ENCODE results near the gene CYB5A. TPM values are rescaled to one million over a fixed set of nuclear protein-coding genes. Genes with fewer than 3 reads are reported as not detected.
"Not testable (repeated sequence)": the region's sequence is repeated elsewhere in the genome, so short reads cannot be mapped to it uniquely, and the experiment has no call there.

The CYB5A gene
- total and polyA plus RNA-seq, 2 experiments from 2014 or later, result 273 to 457 TPM

- peaks cover 6% of the 10 kb centered on the region for H3K4me1 ChIP-seq (ENCODE audit: insufficient read depth)
- no peak overlapping the region for H3K27ac ChIP-seq
- H3K79me2 ChIP-seq, result no peaks in the 10 kb centered on the region
- no peaks in the 10 kb centered on the region for H4K20me1 ChIP-seq (ENCODE audit: insufficient read depth, poor library complexity, severe bottlenecking)
- H3K9me3 ChIP-seq (ENCODE audit: low read depth), result no peaks in the 10 kb centered on the region
- 73% methylated on average over 3 of the region's 3 CpGs for WGBS (ENCODE audit: low lambda C conversion rate, missing lambda C conversion rate)
- DNase-seq (ENCODE audit: low spot score), result no peak
- H3K4me2 ChIP-seq, result no peak overlapping the region
- H3K9me2 ChIP-seq (replicated peaks; ENCODE audit: insufficient read depth), result no peaks in the 10 kb centered on the region
- H3K4me3 ChIP-seq, result no peak overlapping the region
- no peaks in the 10 kb centered on the region for H3K36me3 ChIP-seq (replicated peaks; ENCODE audit: insufficient read depth, low read depth)
- no peak for TF ChIP-seq CTCF (IDR thresholded peaks at IDR 0.05; ENCODE audit: poor library complexity)
- no peak for TF ChIP-seq EZH2 (IDR thresholded peaks at IDR 0.05; ENCODE audit: borderline replicate concordance)
- no peak for TF ChIP-seq EZH2phosphoT487 (IDR thresholded peaks at IDR 0.05; ENCODE audit: low read depth, severe bottlenecking, unreplicated experiment)
- no peaks in the 10 kb centered on the region for H3K27me3 ChIP-seq
- no peak overlapping the region for H2AFZ ChIP-seq
Measured at GRCh38 chr18:74299746-74300145, 8.0 kb upstream of the CYB5A start.

- Histone ChIP-seq H3K9me2 (replicated peaks; ENCODE audit: insufficient read depth) (no peaks in the 10 kb centered on the region), H3K79me2 (no peaks in the 10 kb centered on the region), H3K36me3 (replicated peaks; ENCODE audit: insufficient read depth, low read depth) (no peaks in the 10 kb centered on the region), H3K4me2 (no peak overlapping the region), H3K4me1 (ENCODE audit: insufficient read depth) (peaks cover 6% of the 10 kb centered on the region), H3K27me3 (no peaks in the 10 kb centered on the region), H4K20me1 (ENCODE audit: insufficient read depth, poor library complexity, severe bottlenecking) (no peaks in the 10 kb centered on the region), H3K4me3 (no peak overlapping the region), H3K9me3 (ENCODE audit: low read depth) (no peaks in the 10 kb centered on the region), H3K27ac (no peak overlapping the region), H2AFZ (no peak overlapping the region)
- WGBS (ENCODE audit: low lambda C conversion rate, missing lambda C conversion rate), result 100% methylated on average over 1 of the region's 1 CpG
- TF ChIP-seq CTCF (IDR thresholded peaks at IDR 0.05; ENCODE audit: poor library complexity), result no peak
- no peak for TF ChIP-seq EZH2phosphoT487 (IDR thresholded peaks at IDR 0.05; ENCODE audit: low read depth, severe bottlenecking, unreplicated experiment)
- no peak for TF ChIP-seq EZH2 (IDR thresholded peaks at IDR 0.05; ENCODE audit: borderline replicate concordance)
- no peak for DNase-seq (ENCODE audit: low spot score)
Measured at GRCh38 chr18:74299162-74299561, 7.4 kb upstream of the CYB5A start.

- H3K27ac ChIP-seq, result no peak overlapping the region
- WGBS (ENCODE audit: low lambda C conversion rate, missing lambda C conversion rate), result 95% methylated on average over 8 of the region's 8 CpGs
- H4K20me1 ChIP-seq (ENCODE audit: insufficient read depth, poor library complexity, severe bottlenecking), result no peaks in the 10 kb centered on the region
- no peak overlapping the region for H3K4me3 ChIP-seq
- no peaks in the 10 kb centered on the region for H3K9me2 ChIP-seq (replicated peaks; ENCODE audit: insufficient read depth)
- H3K27me3 ChIP-seq, result no peaks in the 10 kb centered on the region
- TF ChIP-seq EZH2phosphoT487 (IDR thresholded peaks at IDR 0.05; ENCODE audit: low read depth, severe bottlenecking, unreplicated experiment), result no peak
- no peak for TF ChIP-seq CTCF (IDR thresholded peaks at IDR 0.05; ENCODE audit: poor library complexity)
- no peak for TF ChIP-seq EZH2 (IDR thresholded peaks at IDR 0.05; ENCODE audit: borderline replicate concordance)
- no peak overlapping the region for H2AFZ ChIP-seq
- no peak overlapping the region for H3K4me2 ChIP-seq
- DNase-seq (ENCODE audit: low spot score), result no peak
- no peaks in the 10 kb centered on the region for H3K9me3 ChIP-seq (ENCODE audit: low read depth)
- no peaks in the 10 kb centered on the region for H3K36me3 ChIP-seq (replicated peaks; ENCODE audit: insufficient read depth, low read depth)
- peaks cover 18% of the 10 kb centered on the region for H3K79me2 ChIP-seq
- H3K4me1 ChIP-seq (ENCODE audit: insufficient read depth), result peaks cover 14% of the 10 kb centered on the region
Measured at GRCh38 chr18:74294526-74294925, 2.8 kb upstream of the CYB5A start.

- H3K36me3 ChIP-seq (replicated peaks; ENCODE audit: insufficient read depth, low read depth); DNase-seq (ENCODE audit: low spot score); H4K20me1 ChIP-seq (ENCODE audit: insufficient read depth, poor library complexity, severe bottlenecking); H3K9me2 ChIP-seq (replicated peaks; ENCODE audit: insufficient read depth); H3K4me3 ChIP-seq; H2AFZ ChIP-seq; H3K9me3 ChIP-seq (ENCODE audit: low read depth); H3K27me3 ChIP-seq: not testable (repeated sequence)
- peak overlapping the region; percentile 78 for H3K4me2 ChIP-seq
- peaks cover 33% of the 10 kb centered on the region for H3K79me2 ChIP-seq
- peak overlapping the region; percentile 87 for H3K27ac ChIP-seq
- 87% methylated on average over 3 of the region's 3 CpGs for WGBS (ENCODE audit: low lambda C conversion rate, missing lambda C conversion rate)
- H3K4me1 ChIP-seq (ENCODE audit: insufficient read depth), result peaks cover 23% of the 10 kb centered on the region
Measured at GRCh38 chr18:74292982-74293381, 1.2 kb upstream of the CYB5A start.

All from hepatocyte (in vitro differentiated cells).